Activated CD4-positive, alpha-beta T cell treated with anti-CD3 and anti-CD28 coated beads for 1 hour (primary cell): ENCODE results near the gene PNMA6A.
A peak's percentile ranks its signal among the peaks of the same experiment; 100 is the strongest.
"Not testable (repeated sequence)": the region's sequence is repeated elsewhere in the genome, so short reads cannot be mapped to it uniquely, and the experiment has no call there.

Experiments used
- DNase-seq: peaks from one replicate; pipeline ENCODE4 v3.0.0-alpha.2; 2020

Gene PNMA6A

DNA sequence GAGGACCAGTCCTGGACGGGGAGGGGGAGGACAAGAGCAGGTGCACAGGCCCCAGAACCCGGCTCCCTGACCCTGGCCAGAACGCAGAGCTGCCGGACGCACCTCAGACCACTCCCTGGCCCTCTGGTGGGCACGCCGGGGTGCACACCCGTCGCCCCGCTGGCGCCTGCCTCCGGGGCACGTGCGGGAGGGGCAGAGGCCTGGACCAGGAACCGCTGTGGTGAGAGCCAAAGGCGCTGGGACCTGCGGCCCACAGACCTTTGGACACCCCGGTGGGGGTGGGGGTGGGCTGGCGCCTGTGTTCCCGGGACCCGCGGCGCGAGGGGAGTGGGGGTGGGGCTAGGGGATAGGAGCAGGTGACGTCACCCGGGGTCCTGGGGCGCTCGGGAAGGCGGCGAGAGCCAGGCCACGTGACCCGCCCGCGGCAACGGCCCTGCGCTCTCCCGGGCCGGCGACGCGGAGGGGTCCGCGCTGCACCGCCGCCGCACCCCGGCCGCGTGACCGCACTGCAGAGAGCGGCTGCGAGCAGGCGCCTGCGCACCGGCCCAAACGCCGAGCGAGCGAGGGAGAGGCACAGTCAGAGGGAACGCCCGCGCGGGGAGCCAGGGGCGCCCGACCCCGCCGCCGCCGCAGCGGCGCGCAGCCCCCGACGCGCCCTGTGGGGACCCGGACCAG is at the start of gene PNMA6A:
Gene PNMA6A, plus strand, starts transcription at position 546 of the 675 bp plus-strand sequence. CDS start 609 bp downstream, outside the sequence.
- not testable (repeated sequence) for DNase-seq

DNA sequence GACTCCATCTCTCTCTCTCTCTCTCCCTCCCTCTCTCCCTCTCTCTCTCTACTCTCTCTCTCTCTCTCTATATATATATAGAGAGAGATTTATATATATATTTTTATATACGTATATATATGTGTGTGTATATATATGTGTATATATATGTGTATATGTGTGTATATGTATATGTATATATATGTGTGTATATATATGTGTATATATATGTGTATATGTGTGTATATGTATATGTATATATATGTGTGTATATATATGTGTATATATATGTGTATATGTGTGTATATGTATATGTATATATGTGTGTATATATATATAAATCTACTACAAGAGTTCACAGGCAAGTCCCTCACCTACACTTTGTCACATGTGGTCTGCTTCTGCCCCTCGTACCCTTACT is 45.8 kb upstream of the PNMA6A start:
- not testable (repeated sequence) for DNase-seq

DNA sequence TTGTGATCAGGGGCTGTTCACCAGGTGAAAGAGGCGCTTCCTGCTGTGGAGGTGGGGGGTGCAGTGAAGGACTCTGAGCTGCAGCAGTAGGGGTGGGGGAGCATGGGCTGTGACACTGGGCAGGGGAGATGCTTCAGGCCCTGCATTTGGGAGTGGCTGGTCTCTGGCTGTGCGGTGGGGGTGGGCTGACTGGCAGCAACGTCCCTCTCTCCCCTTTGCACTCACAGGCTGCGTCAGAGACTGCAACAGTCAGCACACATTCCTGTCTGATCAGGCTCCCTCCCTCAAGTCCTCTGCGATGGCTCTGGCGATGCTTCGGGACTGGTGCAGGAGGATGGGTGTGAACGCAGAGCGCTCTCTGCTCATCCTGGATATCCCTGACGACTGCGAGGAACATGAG is 43.8 kb upstream of the PNMA6A start:
- not testable (repeated sequence) for DNase-seq

DNA sequence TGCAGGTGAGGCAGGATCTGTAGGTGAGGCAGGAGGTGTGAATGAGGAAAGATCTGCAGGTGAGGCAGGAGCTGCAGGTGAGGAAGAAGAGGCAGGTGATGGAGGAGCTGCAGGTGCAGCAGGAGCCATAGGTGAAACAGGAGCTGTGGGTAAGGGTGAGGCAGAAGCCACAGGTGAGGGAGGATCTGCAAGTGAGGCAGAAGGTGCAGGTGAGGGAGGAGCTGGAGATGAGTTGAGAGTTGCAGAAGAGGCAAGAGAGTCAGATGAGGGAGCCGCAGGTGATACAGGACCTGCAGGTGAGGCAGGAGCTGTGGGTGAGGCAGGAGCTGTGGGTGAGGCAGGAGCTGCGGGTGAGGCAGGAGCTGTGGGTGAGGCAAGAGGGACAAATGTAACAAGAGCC is 43.1 kb upstream of the PNMA6A start:
- no peak for DNase-seq

DNA sequence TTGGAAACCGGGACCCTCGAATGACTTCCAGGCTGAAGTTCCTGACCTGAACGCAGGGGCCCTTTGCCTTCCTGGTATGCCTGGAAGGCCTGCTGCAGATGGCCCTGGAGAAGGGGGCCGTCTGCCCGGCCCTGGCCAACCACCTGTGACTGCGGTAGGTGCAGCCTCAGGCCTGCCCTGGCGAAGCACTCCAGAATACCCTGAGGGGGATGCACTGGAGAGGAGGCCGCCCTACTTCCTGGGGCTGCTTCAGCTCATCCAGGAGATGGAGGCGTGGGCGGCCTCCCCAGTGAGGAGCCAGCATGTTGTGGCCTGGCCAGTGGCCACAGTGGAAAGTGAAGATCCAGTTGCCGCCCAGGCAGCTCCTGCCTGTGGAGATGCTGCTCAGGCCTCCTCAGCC is 42.4 kb upstream of the PNMA6A start:
- DNase-seq, result no peak

DNA sequence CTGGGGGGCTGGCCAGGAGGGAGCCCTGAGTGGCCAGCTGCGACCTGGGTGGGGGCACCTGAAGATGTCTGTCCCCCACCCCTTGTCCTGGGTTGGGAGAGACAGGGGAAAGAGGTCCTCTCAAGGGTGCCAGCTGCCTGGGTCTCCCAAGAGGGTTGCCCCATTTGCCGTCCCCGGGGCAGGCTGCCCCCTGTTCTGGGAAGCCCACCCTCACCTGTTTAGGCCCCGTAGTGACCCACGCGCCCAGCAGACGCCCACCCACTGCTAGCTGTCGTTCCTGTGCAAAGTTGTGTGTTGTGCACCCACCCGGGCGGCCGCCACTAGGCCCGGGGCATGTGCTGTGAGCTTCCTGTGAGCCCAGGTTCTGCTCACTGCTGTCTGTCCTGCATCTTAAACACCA is 41.5 kb upstream of the PNMA6A start:
- no peak for DNase-seq

DNA sequence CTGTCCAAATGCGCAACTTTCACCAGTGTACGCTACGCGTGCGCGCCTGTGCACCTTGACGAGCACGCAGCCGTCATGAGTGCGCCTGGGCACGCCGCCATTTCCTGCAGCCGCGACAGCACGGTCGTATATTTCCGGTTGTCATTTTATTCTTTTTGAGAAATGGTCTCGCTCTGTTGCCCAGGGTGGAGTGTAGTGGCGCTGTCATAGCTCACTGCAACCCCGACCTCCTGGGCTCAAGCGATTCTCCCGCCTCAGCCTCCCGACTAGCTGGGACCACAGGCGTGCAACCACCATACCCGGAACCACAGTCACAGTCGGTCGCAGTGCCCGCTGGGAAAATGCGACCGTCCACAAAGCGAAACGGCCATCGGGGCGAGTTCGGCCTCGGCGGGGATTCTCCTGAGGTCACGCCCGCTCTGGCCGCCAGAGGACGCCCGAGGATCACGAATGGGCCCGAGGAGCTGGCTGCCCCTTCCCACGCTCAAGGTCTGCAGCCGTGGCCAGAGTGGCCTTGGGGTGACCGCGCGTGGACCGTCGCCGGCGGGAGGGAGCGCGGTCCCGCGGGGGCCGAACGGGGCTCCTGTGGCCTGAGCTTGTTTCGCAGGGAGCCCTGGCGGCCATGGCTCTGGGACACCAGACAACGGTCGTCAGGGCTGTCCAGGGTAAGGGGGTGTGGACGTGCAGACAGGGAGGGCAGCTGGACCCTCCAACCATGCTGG is 39.7 kb upstream of the PNMA6A start:
- DNase-seq, result peak; percentile 38

DNA sequence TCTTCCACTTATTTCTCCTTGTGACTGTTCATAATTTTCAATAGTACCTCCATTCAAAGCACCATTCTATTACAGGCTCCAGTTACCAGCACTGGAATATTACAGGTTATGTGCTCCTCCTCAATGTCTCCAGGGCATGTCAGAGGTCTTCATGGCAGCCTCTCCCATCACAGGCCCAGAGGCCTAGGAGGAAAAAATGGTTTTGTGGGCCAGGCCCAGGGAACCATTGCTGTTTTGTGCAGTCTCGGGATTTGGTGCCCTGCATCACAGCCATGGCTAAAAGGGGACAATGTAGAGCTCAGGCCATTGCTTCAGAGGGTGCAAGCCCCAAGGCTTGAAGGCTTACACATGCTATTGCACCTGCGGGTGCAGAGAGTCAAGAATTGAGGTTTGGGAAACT is 23.2 kb upstream of the PNMA6A start:
- DNase-seq, result no peak

DNA sequence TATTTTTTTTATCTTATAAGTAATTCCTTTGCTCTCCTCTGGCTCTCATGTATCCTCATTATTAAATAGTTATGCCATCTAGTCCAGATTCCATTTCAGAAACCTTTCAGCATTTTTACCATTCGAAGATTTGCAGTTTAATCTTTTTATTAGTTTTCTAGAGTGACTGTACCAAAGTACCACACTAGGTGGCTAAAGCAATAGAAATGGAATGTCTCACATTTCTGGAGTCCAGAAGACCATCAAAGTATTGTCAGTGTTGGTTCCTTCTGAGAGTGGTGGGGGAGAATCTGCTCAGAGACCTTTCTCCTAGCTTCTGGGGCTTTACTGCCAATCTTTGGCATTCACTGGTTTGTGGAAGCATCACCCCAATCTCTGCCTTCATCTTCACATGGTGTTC is 19.7 kb upstream of the PNMA6A start:
- DNase-seq, result no peak

DNA sequence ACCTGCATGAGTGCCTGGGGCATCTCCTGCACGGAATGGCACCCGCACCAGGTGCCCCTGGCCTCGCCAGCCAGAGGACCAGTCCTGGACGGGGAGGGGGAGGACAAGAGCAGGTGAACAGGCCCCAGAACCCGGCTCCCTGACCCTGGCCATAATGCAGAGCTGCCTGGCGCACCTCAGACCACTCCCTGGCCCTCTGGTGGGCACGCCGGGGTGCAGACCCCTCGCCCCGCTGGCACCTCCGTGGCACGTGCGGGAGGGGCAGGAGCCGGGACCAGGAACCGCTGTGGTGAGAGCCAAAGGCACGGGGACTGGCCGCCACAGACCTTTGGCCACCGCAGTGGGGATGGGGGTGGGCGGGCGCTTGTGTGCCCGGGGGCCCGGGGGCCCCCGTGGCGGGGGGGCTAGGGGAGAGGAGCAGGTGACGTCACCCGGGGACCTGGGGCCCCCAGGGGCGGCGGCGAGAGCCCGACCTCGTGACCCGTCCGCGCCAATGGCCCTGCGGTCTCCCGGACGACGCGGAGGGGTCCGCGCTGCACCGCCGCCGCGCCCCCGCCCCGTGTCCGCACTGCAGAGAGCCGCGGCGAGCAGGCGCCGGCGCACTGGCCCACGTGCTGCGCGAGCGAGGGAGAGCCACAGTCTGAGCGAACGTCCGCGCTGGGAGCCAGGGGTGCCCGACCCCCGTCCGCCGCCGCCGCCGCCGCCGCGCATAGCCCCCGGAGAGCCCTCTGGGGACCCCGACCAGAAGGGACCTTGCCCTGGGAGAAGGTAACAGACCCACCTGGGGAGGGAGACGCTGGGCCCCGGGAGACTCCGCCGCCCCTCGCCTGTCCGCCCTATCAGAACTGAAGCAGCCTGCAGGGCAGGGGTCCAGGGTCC is 16.1 kb upstream of the PNMA6A start, which contains the start of gene PNMA3:
Gene PNMA3, plus strand, starts transcription at position 600 of the 879 bp plus-strand sequence. CDS start 586 bp downstream, outside the sequence.
- no peak for DNase-seq

DNA sequence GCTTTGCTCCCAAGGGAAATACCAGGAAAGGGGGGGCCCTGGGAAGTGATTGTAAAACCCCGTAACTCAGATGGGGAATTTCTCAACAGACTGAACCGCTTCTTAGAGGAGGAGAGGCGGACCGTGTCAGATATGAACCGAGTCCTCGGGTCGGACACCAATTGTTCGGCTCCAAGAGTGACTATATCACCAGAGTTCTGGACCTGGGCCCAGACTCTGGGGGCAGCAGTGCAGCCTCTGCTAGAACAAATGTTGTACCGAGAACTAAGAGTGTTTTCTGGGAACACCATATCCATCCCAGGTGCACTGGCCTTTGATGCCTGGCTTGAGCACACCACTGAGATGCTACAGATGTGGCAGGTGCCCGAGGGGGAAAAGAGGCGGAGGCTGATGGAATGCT is 15.0 kb upstream of the PNMA6A start:
- no peak for DNase-seq

DNA sequence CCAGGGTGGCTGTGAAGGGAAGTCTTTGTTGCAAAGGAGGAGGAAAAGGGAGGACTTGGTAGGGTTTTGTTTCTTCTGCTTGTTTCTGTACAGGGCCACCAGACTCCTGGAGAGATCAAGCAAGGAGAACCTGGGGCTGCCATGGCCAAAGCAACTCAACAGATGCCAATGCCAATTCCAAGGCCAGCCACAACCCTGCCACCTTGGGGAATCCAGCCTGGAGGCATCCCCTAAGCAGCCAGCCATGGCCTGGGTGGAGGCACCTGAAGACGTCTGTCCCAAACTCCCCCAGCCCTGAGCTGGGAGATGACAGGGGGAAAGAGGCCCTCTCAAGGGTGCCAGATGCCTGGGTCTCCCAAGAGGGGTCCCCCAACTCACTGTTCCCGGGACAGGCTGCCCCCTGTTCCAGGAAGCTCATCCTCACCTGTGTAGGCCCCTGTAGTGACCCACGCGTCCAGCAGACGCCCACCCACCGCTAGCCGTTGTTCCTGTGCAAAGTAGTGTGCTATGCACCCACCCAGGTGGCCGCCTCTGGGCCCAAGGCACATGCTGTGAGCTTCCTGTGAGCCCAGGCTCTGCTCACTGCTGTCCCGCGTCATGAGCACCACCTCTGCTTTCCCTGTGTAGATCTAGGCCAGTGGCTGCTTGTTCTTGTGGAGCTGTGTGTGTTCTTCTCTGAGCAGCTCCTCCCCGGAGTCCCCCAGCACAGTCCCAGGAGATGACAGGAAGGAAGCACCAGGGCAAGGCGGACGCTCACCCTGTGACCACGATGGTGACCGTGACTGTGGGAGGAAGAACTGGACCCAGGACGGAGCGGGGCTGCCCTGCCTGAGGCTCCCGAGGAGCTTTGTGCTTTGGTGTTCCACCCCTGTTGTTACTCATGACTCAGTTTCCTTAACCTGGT is 12.8 kb upstream of the PNMA6A start:
- DNase-seq, result no peak

DNA sequence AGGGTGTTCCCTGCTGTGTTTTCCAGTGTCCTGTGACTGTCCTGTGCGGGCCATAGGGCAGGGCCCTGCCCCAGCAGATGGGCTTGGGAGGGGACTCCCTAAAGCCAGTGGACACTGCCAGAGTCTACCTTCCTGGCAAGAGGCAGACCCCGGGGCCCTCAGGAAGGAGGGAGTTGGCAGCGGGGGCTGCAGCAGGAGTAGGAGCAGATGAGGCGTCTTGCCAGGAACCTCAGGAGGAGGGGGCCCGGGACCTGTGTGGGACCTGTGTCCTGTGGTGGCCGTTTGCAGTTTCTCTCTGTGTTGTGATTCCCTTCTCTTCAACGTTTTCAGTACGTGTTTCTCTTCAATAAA is 12.2 kb upstream of the PNMA6A start:
- DNase-seq, result no peak

DNA sequence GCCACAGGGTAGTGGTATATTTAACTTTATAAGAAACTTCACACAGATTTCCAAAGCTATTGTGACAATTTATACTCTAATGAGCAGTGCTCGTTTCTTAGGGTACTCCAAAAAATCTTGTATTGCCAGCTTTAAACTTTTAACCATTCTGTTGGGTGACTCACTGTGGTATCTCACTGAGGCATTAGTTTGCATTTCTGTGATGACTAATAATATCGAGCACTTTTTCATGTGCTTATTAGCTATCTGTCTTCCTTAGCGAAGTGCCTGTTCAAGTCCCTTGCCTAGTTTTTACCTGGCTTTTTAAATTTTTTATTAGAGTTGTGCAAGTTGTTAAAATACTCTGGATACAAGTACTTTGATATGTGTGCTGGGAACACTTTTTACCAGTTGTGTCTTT is 10.5 kb upstream of the PNMA6A start:
- no peak for DNase-seq

DNA sequence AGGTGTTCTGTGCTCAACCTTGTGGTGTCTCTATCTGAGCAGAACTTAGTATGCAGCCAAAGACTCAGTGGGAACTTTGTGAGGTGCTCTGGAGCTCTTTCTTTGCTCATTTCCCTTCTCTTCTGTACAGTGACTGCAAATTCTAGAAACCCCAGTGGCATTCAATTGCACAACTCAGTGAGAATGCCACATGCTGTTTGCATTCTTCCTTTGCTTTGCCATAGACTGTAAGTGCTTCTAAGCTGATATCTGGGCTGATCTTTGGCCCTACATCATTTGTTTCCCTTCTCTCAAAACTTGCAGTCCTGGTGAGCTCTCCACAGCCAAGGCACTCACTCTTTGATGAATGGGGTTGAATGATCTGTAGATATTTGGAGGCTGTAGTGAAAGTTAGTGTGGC is 8.9 kb upstream of the PNMA6A start:
- DNase-seq, result no peak

DNA sequence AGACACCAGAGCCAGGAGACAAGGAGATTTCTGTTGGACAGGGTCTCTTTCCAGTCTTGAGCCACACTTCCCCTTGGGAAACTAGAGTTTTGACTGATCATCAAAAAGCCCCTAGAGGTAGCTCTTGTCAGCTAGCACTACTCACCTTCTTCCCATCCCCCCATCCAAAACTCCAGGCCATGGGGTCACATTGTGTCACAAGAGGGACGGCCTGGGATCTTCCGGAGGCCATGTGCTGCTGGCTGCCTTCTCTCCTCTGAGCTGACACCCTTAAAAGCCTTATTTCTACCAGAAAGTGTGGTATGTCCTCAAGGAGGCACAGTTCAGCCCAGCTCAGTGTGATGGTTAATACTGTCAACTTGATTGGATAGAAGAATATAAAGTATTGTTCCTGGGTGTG is 8.2 kb upstream of the PNMA6A start:
- DNase-seq, result no peak

DNA sequence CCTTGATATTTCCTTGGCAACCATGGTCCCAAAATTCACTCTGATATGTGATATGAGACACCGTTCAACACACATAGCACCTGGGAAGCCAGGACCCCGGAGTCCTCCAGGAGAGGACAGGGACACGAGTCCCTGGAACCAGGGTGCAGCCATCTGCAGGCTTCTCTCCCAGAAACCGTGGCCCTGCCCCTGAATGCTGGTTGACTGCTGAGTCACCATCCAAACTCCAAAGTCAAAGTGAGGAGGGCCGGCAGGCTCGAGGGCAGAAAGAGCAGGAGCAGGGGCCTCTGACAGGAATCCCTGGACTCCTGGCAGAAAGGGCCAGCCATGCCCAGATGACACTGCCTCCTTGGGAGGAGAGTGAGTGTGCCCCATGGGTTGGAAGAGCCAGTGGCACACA is 6.9 kb upstream of the PNMA6A start:
- DNase-seq, result no peak

DNA sequence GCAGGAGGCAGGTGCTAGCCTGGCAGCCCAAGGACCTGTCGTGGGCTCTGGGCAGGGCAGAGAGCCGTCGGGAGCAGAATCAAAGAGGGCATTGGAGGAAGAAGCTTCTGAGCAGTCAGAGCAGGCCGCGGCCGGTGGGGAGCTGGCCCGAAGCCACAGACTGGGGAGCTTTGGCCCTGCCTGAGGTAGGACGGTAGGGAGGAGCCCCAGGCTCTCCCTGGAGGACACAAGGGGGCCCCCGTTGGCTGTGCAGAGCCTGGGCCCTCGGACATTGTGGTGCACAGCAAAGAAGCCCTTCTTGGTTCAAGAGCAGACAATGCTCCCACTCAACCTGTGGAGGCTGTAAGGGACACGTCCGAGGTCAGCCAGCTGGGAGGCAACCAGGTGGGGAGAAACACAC is 5.9 kb upstream of the PNMA6A start:
- not testable (repeated sequence) for DNase-seq

DNA sequence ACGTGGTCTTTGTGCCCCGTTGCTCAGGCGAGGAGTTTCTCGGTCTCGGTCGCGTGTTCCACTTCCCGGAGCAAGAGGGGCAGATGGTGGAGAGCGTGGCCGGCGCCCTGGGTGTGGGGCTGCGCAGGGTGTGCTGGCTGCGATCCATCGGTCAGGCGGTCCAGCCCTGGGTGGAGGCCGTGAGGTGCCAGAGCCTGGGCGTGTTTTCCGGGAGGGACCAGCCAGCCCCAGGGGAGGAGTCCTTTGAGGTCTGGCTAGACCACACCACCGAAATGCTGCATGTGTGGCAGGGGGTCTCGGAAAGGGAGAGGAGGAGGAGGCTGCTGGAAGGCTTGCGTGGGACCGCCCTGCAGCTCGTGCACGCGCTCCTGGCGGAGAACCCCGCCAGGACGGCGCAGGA is 1.1 kb downstream of the PNMA6A start:
- DNase-seq, result not testable (repeated sequence)

DNA sequence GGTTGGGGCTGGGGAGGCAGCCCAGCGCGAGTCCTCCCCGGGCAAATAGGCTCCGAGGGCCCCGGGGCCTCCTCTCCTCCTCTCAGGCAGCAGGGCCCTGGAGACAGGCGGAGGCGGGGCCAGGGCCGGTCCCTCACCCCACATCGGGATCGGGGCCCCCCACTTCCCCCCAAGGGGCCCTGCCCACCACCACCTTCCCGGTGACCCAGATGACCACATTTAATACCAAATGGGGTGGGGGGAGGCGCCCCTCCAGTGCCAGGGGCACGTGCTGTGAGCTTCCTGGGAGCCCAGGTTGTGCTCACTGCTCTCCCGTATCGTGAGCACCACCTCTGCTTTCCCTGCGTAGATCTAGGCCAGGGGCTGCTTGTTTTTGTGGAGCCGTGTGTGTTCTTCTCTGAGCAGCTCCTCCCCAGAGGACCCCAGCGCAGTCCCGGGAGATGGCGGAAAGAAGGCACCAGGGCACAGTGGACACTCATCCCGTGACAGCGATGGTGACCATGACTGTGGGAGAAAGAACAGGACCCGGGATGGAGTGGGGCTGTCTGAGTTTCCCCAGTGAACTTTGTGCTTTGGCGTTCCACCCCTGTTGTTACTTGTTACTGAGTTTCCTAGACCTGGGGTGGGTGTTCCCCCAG is 2.1 kb downstream of the PNMA6A start:
- DNase-seq, result no peak

DNA sequence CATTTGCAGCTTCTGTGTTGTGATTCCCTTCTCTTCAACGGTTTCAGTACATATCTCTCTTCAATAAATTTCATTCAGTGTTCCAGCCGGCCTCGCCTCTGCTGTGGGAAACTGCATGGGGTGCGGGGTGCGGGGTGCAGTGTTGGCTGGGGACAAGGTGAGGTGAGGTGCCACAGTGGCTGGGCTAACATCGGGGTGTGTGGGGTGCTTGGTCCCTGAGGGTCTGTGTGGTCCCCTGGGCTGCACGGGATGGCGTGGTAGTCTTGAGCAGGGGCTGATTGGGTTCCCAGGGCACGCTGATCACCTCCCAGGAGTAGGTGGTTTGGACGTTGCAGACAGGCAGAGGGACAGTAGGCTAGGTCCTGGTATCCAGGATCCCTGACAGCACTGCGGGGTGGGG is 2.7 kb downstream of the PNMA6A start:
- no peak for DNase-seq

DNA sequence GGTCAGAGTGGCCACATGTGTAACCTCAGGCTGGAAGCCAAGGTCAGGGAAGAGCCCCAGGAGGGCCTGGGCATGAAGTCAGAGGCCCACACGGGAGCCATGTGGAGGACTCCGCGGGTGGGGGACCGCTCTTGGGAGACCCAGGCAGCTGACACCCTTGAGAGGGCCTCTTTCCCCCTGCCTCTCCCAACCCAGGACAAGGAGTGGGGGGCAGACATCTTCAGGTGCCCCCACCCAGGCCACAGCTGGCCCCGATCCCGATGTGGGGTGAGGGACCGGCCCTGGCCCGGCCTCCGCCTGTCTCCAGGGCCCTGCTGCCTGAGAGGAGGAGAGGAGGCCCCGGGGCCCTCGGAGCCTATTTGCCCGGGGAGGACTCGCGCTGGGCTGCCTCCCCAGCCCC is 3.1 kb downstream of the PNMA6A start:
- no peak for DNase-seq
